HG03520 (cell line): ENCODE results near the gene TOP1.

ENCODE experiments used
- ATAC-seq: cut with Tn5 transposase; IDR thresholded peaks from one replicate; pipeline ENCODE4 v1.9.1; 2021; ENCODE audit warnings: mild to moderate bottlenecking, moderate library complexity; ENCODE audit not compliant: unreplicated experiment

Gene TOP1

GRCh38 chr20:41035207-41035606 is 6.6 kb downstream of the TOP1 start:
- ATAC-seq: no peak

DNA sequence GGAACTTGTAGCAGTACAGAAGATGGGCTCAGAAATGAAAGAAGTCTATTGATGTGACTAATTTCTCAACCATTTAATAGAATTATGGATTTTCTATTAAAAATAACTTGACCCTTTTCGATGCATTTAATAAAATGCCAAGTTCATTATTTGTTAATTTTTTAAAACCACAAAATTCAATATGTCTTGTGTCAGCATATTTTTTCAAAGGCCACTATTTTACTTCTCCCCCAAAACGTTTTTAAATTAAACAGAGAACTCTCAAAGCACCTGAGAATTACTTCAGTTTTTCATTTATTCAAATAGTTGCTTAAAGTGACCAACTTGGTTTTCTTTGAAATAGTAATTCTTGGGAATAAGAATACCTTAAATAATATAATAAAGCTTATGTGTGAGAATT is 8.6 kb downstream of the TOP1 start:
- ATAC-seq: no peak

DNA sequence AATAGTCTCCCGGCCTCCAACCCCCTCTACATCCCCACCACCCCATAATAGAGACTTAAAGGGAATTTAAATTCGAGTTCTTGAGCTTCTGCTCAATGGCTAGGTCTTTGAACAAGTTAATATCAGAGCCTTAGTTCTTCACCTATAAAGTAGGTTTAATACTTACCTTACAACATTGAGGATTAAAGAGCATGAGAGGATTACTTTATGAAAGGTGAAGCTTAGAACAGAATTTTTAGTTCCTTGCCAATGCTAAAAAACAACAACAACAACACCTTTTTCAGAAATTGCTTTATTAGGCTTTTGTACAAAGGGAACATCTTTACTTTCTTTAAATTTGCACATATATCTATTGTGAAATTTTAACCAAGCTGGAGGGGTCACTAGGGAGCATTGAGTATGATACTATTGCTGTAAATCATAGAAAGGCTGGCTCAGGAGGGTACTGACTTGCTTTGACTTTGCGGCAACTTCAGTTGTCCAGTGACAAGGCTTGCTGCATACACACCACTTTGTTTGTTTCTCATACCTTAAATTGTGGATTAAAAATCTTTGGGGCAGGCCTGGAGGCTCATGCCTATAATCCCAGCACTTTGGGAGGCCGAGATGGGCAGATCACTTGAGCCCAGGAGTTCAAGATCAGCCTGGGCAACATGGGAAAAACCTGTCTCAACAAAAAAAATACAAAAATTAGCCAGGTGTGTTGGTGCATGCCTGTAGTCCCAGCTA is 9.7 kb downstream of the TOP1 start:
- no peak for ATAC-seq

GRCh38 chr20:41038878-41039404 is 10.3 kb downstream of the TOP1 start:
- no peak for ATAC-seq

- ATAC-seq: no peak
These were observed 12.2 kb downstream of the TOP1 start for GRCh38 chr20:41040855-41041254.

- ATAC-seq: no peak
These were observed 13.1 kb downstream of the TOP1 start for GRCh38 chr20:41041693-41042092.

- ATAC-seq: no peak
These were observed 15.9 kb downstream of the TOP1 start for GRCh38 chr20:41044409-41045062.

DNA sequence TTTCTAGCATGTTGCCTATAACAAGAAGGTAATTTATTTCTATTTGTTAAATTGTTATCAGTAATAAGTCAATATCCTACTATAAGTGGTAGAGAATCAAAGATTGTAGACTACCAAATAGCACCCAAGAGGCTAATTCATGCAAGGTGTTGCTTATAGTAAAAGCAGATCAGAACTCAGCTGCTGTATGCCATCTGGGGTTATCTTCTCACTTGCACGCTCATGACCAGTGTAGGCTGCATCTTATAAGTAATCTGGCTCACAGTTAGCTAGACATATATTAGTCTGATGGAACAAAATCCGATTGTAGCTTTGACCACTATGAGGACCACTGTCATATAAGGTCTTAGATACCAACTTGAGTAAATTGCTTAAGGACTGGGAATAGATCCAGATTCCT is 17.0 kb downstream of the TOP1 start:
- ATAC-seq: no peak

DNA sequence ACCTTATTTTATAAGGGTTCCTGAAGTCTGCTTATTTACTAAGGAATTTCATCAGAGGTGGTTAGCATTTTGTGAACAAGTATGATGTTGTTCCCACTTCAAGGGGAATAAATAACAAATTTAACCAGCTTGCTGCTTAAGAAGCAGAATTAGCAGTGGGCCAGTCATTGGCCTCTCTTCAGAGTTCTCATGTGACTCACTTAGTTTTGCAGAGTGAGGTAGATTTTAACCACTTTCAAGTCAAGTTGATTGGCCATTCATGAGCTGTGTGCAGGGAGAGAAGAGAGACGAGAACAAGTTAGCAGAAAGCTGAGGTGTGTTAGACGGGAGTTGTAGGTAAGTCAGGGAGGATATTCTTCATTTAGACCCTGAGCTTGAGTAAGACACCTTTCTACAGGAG is 18.1 kb downstream of the TOP1 start:
- no peak for ATAC-seq

DNA sequence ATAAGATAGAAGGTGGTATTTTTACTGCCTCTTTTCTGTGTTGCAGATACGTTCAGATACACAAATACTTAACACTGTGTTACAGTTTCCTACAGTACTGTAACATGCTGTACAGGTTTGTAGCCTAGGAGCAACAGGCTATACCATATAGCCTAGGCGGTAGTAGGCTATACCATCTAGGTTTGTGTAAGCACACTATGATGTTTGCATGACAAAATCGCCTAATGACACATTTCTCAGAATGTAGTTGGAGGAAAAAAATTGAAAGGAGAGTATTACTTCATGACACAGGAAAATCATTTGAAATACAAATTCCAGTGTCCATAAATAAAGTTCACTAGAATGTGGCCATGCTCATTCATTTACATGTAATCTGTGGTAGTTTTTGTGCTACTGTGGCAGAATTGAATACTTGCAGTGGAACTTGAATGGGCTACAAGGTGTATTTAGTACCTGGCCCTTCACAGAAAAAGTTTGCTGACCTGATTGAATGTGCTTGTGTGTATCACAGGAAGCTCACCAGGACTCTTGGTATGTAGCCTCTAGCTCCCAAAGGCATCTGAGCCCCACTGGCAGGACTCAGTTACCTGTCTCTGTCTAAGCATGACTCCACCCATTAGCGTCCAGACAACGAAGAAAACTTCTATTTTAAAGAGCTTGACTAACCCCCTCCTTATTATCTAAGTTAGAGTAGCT is 18.8 kb downstream of the TOP1 start:
- no peak for ATAC-seq

GRCh38 chr20:41047975-41048305 is 19.3 kb downstream of the TOP1 start:
- no peak for ATAC-seq

- ATAC-seq: no peak
These were observed 20.1 kb downstream of the TOP1 start for GRCh38 chr20:41048461-41049301.

GRCh38 chr20:41049451-41049850 is 20.8 kb downstream of the TOP1 start:
- ATAC-seq: no peak

- no peak for ATAC-seq
These were observed 21.9 kb downstream of the TOP1 start for GRCh38 chr20:41050361-41051008.

GRCh38 chr20:41051009-41051825 is 22.6 kb downstream of the TOP1 start:
- no peak for ATAC-seq

- ATAC-seq: no peak
These were observed 24.3 kb downstream of the TOP1 start for GRCh38 chr20:41052742-41053419.

GRCh38 chr20:41054070-41054846 is 25.6 kb downstream of the TOP1 start:
- no peak for ATAC-seq

DNA sequence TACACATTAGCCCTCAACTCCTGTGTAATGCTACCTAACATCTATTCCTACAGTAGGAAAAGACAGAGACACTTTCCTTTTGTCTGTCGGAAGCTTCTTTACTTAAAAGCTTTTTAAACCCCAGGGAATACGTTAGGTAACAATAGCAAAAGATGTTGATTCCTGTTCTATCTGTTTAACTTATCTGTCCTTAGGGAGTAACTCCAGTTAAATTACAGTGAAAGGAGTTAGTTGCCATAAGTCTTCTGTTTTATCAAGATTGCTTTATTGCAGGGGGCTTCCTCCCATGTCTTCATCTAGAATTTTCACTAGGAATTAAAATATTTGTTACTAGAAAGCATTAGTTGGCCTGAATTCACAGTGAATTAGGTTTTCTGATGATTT is 26.2 kb downstream of the TOP1 start:
- no peak for ATAC-seq
